ENCODE measurements around the gene PARP14.

- no peak for TF ChIP-seq JUND (IDR thresholded peaks at IDR 0.05; ENCODE audit: low read depth, low read length)
- TF ChIP-seq HDAC6 (IDR thresholded peaks at IDR 0.05; ENCODE audit: unreplicated experiment) = no peak
- no peak for TF ChIP-seq EZH2 (IDR thresholded peaks at IDR 0.05; ENCODE audit: borderline replicate concordance, control insufficient read depth, low read depth, low read length)
- no peak for TF ChIP-seq MXI1 (IDR thresholded peaks at IDR 0.05; ENCODE audit: low read depth, low read length)
These were observed 15.3 kb upstream of the PARP14 start for GRCh38 chr3:122665226-122665786.

Measured in GM12878 (cell line).